Brain microvascular endothelial cell (primary cell): Measurements from ENCODE around the gene DENND4A.

Experiments used
- DNase-seq: peaks from one replicate; pipeline ENCODE4 v3.0.0-alpha.2; 2020
- H3K27ac ChIP-seq: fragments of 250-450 bp; sonication (Bioruptor Pico); 2 replicates; pipeline ENCODE4 v1.5.1; 2020; ENCODE audit warnings: mild to moderate bottlenecking, moderate library complexity
- H3K27me3 ChIP-seq: fragments of 250-450 bp; sonication (Bioruptor Pico); replicated peaks from 2 replicates; pipeline ENCODE4 v1.5.1; 2020; ENCODE audit warnings: mild to moderate bottlenecking
- H3K36me3 ChIP-seq: fragments of 250-450 bp; sonication (Bioruptor Pico); replicated peaks from 2 replicates; pipeline ENCODE4 v1.5.1; 2020; ENCODE audit warnings: mild to moderate bottlenecking
- H3K4me3 ChIP-seq: 2 replicates; pipeline ENCODE4 v1.5.1; 2011; ENCODE audit warnings: low read depth, mild to moderate bottlenecking, control low read depth, low read length, moderate library complexity
- in situ Hi-C: cut with HindIII; loops from 2 replicates; pipeline ENCODE4 v1.10.0; 2017; ENCODE audit warnings: low sequenced_read_pairs, low pct_ligation_motif_present
- TF ChIP-seq, protein P1 (sequence below): IDR thresholded peaks from 2 replicates; pipeline ENCODE4 v1.5.1; 2011; ENCODE audit warnings: low read depth, mild to moderate bottlenecking, moderate library complexity, low read length, control low read depth, inconsistent platforms; ENCODE audit errors: missing control alignments

Gene DENND4A

DNA sequence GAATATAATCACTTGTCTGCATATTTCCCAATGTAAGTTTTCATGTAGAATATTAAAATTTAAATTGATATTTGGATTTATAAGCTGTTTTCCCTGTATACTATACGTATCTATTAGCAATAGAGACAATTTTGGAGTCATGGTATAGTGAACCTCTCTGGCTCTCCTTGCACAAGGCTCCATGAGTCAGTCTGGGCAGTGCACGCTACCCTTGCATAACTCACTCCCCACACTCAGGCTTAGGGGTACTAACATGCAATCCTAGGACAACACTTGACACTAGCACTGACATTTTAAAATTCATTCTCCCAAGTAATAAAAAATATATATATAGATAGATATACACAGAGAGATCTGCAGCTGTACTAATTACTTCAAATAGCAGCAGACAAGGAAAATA is 131.2 kb downstream of the DENND4A start:
- H3K36me3 ChIP-seq = peaks cover 2% of the 10 kb centered on the region
- no peak overlapping the region for H3K27ac ChIP-seq
- H3K27me3 ChIP-seq = no peaks in the 10 kb centered on the region
- TF ChIP-seq, protein P1, sequence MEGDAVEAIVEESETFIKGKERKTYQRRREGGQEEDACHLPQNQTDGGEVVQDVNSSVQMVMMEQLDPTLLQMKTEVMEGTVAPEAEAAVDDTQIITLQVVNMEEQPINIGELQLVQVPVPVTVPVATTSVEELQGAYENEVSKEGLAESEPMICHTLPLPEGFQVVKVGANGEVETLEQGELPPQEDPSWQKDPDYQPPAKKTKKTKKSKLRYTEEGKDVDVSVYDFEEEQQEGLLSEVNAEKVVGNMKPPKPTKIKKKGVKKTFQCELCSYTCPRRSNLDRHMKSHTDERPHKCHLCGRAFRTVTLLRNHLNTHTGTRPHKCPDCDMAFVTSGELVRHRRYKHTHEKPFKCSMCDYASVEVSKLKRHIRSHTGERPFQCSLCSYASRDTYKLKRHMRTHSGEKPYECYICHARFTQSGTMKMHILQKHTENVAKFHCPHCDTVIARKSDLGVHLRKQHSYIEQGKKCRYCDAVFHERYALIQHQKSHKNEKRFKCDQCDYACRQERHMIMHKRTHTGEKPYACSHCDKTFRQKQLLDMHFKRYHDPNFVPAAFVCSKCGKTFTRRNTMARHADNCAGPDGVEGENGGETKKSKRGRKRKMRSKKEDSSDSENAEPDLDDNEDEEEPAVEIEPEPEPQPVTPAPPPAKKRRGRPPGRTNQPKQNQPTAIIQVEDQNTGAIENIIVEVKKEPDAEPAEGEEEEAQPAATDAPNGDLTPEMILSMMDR = no peak
- peak; percentile 25 for DNase-seq
- in situ Hi-C loops = no loop called here
- H3K4me3 ChIP-seq = no peak overlapping the region

DNA sequence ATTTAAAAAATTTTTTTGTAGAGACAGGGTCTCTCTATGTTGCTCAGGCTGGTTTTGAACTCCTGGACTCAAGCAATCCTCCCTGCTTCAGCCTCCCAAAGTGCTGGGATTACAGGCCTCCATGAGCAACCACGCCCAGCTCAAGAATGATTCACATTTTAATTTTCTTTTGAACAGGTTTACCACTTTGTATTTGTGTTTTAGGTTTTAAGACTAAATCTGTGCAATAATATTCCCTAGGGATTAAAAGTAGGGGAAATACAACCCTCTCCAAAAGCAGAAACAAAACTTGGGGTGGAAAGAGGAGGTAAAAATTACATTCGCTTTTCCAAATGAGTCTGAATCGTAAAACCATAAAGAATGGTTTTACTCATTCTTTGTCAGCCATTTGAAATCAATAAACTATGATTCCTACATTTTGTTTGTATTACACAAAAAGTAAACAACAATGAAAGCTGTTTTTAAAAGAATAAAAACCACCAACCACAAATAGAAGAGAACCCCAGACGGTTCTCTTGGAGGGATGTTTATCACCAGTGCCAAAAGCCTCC is 132.5 kb downstream of the DENND4A start:
- no peaks in the 10 kb centered on the region for H3K27me3 ChIP-seq
- TF ChIP-seq, protein P1 = no peak
- peaks cover 4% of the 10 kb centered on the region for H3K36me3 ChIP-seq
- in situ Hi-C loops = no loop called here
- no peak for DNase-seq
- H3K27ac ChIP-seq = no peak overlapping the region
- no peak overlapping the region for H3K4me3 ChIP-seq

DNA sequence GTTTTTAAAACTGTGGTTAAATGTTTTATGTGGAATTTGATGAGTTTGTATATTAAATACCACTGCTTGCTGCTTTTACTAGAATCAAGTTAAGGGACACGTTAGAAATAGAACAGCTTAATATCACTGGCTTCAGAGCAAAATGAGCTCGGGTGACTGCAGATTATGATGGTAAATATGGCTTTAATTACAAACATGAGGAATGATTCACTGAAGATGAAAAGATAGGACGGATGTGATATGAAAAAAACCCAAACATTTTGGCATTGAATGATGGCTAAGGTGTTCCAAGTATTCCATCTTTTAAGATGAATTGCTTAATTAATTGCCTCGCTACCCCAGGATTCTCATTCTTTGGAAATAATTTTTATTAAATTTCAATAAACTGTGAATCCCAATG is 136.6 kb downstream of the DENND4A start:
- H3K4me3 ChIP-seq = no peak overlapping the region
- TF ChIP-seq, protein P1 = no peak
- no peak for DNase-seq
- peaks cover 4% of the 10 kb centered on the region for H3K36me3 ChIP-seq
- H3K27me3 ChIP-seq = no peaks in the 10 kb centered on the region
- in situ Hi-C loops = no loop called here
- no peak overlapping the region for H3K27ac ChIP-seq

DNA sequence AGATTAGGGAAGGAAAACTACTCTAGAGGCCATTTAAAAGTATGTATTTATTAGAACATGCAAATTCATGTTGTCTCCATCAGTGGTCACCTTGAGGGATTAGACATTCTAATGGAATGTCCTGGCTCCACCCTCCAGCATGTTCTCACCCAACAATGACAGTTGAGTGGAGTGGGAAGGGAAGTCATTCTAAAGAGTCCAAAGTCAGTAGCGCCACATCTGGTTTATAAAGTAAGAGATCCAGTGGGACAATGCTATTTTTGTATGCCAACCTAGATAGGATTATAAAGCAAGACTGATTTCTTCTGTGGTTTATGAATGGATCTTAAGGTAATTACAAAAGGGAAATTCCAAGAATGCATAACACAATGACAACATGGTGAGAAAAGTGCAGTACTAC is 137.1 kb downstream of the DENND4A start:
- Histone ChIP-seq H3K27ac (no peak overlapping the region), H3K27me3 (no peaks in the 10 kb centered on the region), H3K4me3 (no peak overlapping the region), H3K36me3 (peaks cover 4% of the 10 kb centered on the region)
- peak; percentile 16 for DNase-seq
- in situ Hi-C loops = no loop called here
- TF ChIP-seq, protein P1 = no peak

DNA sequence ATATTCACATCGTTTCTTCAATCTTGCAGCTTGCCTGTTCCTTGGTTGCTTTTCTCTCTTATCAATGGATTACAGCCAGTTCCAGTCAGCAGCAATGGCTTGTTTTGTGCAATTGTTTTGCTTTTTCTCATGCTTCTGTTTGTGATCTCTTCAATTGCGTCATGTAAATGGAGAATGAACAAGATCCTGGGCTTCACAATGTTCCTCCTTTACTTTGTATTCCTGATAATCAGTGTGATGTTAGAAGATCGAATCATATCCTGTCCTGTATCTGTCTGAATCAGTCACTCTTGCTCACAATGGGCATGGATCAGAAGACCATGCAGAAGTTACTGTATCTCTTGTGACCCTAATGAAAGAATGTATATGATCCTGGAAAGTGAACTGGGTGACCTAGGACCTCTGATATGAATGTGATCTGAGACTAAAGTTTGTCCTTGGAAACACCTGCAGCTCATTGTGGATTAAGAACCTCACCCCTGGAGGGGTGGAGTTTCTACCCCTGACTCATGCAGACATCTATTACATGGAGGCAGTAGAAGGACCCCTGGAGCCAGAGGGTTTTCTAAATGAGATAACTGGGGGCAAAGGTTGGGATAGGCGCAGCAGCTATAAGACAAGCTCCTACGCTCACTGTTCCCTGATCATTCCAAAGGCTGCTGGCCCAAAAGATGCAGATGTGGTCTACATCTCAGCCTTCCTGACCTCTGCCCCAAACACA is 138.1 kb downstream of the DENND4A start:
- H3K4me3 ChIP-seq = no peak overlapping the region
- peak; percentile 9 for DNase-seq
- TF ChIP-seq, protein P1 = no peak
- in situ Hi-C loops = no loop called here
- H3K27me3 ChIP-seq = no peaks in the 10 kb centered on the region
- H3K27ac ChIP-seq = peak overlapping the region; percentile 29
- peaks cover 4% of the 10 kb centered on the region for H3K36me3 ChIP-seq
